ELF-1 (cell line): ENCODE data around the gene ADA.
"Not testable (repeated sequence)": the region's sequence is repeated elsewhere in the genome, so short reads cannot be mapped to it uniquely, and the experiment has no call there.

ENCODE experiments used
- DNase-seq: peaks from one replicate; pipeline ENCODE4 v3.0.0-alpha.2; 2016; ENCODE audit warnings: low read depth, low spot score

Gene ADA

DNA sequence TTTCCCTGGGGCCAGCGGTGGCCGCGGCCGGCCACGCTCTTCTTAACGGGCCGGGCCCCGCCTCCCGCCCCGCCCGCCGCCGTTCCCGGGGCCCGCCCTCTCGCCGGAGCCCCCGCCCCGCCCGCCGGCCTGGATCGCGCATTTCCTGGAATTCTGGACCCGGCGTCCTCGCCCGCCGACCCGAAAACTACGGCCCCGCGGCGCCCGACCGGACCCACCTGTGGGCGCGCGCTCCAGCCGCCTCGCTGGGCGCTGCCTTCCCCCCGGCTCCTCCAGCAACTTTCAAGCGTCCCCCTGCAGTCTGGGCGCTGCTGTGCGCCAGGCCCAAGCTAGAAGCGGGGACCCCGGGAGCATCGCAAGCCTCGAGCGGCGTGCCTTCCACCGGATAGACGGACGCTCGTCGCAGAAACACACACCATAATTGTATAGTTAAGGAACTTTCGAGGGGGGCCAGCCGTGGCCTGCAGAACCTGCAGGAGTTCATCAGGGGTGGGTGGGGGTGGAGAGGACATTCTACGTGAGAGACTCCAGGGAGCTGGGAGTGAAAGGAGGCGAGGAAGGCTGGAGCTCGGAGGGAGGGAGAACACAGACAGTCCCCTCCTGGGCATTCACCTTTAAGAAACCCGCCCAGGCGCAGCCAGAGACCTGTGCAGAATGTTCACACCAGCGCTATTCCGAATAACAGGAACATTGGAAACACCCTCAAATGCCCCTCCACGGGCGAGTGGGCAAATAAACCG lies at the start of gene ADA:
TSS of gene ADA (minus strand) at position 16 of the 740 bp plus-strand sequence. CDS start 92 bp downstream, outside the sequence.
- peak; percentile 57 for DNase-seq

DNA sequence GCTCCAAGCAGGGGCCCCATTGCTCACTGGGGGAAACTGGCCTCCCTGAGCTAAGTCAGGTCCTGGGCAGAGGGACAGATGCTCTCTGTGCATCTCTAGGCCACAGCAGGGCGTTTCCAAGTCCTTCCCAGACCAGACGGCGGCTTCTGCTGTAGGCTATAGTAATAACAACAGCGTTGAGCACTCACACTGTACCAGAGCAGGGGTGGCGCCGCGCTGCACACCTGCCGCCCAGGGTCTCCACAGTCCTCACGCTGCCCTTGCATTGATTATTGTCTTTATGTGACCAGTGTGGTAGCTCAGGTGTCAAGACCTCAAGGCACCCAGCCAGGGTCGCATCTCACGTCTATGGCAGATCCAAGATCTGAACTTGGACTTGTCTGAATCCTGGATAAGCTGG lies 48.8 kb upstream of the ADA start:
- no peak for DNase-seq

DNA sequence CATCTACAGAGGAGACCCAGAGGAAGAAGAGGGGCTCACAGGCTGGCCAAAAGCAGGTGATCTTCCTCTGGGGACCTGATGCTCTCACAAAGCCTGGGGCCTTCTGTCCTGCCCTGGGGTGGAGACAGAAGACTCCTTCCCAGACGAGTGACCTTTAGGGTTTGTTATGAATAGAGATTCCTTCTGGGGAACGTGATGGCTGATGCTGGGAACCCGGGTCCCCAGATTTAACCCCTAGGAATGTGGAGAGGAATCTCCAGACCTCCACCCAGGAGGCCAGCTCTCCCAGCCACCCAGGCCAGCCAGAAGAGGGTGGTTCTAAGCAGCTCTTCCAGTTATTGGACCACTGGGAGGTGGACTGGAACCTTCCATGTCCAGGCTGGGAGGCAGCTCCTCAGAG lies 46.9 kb upstream of the ADA start:
- no peak for DNase-seq

GRCh38 chr20:44697041-44697440 lies 45.5 kb upstream of the ADA start:
- DNase-seq = not testable (repeated sequence)

DNA sequence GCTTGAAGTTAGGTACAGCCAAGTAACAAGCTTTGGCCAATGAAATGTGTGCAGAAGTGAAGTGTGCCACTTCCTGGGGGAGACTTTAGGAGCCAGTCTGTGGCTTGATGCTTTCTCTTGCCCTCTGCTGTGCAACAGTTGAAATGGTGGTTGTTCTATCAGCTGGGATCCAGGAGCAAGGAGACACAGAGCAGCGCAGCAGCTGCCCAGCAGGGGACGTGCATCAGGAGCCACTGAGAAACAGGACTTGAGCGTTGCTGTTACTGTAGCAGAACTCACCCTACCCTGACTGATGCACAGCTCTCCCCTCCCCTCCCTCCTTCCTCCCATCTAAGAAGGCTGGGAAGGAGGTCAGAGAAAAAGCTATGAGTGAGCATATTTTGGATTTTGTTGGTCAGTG lies 44.8 kb upstream of the ADA start:
- DNase-seq = no peak

DNA sequence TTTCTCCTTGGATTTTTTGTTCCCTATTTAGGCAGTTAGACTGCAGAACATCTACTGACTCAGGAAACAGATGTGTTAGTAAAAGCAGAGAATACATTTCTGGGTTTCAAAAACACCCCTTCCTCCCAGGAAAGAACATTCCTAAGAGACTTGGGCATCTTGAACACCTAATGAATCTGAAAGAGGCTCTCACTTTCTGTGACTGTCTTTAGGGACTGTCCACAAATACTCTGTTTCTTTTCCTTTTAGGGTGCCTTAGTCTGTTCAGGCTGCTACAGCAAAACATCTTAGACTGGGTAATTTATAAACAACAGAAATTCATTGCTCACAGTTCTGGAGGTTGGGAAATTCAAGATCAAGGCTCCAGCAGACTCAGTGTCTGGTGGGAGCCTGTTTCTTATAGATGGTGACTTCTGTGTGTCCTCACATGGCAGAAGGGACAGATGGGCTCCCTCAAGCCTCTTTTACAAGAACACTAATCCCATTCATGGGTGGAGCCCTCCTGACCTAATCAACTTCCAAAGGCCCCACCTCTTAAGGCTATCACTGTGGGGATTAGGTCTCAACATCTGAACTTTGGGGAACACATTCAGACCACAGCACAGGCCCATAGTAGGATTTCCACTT lies 44.3 kb upstream of the ADA start:
- no peak for DNase-seq

DNA sequence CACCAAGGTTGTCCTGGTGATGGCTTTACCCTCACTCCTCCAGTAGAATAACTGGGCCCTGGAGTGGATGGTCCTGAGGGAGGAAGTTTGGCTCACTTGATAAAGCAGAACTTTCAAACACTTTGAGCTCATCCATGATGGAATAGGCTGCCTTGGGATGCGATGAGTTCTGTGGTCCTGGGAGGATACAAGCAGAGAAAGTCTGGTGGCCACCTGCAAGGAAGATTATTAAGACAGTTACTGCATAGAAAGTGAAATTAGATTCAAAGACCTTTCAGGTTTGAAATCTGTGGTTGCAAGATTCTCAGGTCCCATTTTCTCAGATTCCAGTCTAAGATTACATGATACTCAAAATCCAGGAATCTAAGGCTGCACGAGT lies 43.8 kb upstream of the ADA start:
- no peak for DNase-seq

DNA sequence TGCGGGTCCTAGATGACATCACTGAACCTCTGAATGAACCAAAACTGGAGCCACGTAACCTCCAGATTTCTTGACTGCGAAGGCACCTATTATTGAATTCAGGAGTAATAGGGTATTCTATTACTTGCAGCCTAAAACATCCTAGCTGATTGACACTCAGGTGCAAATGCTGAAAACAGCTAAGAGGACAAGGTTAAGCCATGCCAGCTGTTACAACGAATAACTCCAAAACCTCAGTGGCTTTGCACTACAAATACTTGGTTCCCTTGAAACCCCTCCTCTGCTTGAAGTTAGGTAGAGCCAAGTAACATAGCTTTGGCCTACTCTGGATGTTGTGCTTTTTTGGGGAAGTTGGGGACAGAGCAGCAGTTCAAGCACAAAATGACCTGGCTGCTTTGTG lies 42.7 kb upstream of the ADA start:
- no peak for DNase-seq

- no peak for DNase-seq
Observed at GRCh38 chr20:44693627-44694026, 42.1 kb upstream of the ADA start.

GRCh38 chr20:44692932-44693480 lies 41.5 kb upstream of the ADA start:
- DNase-seq = peak; percentile 80

GRCh38 chr20:44691424-44692423 lies 40.2 kb upstream of the ADA start:
- DNase-seq = no peak

GRCh38 chr20:44690781-44691423 lies 39.4 kb upstream of the ADA start:
- DNase-seq = no peak

GRCh38 chr20:44689809-44690208 lies 38.3 kb upstream of the ADA start:
- DNase-seq = no peak

- DNase-seq = no peak
Observed at GRCh38 chr20:44688053-44688625, 36.6 kb upstream of the ADA start.

DNA sequence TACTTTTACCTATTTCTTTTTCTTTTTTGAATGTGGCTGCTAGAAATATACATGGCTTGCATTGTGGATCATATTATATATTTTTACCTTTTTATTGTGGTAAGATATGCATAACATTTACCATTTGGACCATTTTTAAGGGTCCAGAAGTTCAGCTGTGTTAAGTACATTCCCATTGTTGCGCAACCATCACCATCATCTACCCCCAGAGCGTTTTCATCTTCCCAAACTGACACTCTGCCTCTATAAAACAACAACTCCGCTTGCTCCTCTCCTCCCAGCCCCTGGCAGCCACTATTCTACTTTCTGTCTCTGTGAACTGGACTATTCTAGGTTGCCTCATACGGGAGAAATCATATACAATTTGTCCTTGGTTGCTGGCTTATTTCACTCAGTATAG lies 35.4 kb upstream of the ADA start:
- DNase-seq = no peak

- no peak for DNase-seq
Observed at GRCh38 chr20:44684047-44684967, 32.8 kb upstream of the ADA start.

DNA sequence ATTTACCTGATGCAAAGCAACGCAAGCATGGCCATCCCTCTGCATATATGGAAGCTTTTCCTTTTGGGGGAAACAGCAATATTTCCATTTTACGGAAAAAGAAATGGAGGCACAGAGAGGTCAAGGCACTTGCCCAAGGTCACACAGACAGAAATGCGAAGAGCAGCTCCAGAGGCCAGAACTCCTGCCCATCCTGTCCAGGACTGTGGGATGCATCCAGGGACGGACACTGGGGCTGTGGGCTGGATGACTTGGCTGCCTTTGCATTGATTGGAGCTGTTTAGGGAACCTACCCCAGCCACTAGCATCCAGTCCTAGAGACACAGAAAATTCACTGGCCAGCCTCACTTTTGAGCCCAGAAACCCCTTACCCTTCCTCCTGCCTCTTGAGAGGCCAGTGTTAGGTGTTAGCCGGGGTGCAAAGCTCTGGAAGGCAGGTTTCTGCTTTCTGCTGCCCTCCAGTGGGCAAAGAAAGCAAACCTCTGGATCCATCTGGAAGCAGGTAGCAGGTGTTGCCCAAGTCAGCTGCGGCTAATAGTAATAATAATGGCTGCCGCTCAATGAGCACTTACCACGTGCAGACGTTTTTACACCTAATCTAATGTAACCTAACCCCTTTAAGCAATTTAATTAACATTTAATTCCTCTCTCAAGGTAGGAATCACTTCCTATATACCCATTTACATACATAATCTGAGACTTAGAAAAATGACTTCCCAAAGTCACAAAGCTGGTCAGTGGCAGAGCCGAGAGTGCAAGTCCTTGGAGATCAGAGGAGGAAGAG lies 32.0 kb upstream of the ADA start:
- peak; percentile 74 for DNase-seq

DNA sequence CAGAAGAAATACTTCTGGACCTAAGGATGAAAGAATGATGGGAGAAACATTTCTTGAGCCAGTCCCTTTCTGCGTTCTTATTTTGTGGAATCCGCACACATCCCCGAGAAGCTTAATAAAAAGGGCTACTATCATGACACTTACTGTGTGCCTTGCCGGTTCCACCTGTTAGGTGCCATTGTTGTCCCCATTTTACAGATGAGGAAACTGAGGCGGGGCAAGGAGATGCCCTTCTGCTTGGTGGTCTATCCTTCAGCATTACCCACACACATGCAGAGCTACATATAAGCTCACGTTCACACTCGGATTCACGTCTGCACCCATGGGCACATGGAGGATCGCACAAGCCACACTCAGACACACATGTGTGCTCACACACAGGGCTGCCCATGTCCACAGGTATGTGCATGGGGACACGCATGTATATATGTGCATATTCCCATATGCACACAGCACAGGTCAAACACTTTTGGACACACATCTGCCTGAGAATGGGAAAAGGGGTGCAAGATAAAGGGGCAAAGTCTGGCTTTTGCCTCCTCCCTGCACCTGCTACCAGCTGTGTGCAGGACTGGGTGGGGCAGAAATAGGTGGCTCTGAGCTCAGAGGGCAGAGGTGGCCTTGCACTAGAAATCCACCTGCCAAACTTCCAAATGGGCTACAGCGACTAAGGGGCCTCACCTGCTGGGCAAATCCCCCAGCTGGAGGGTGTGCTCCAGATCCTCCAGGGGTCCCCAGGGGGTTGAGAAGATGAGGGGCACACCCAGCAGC lies 30.5 kb upstream of the ADA start:
- no peak for DNase-seq
